SK-N-SH treated with all-trans-retinoic acid at 6 μM for 48 hours (cell line): ENCODE results near the gene KSR2.

Source experiments
- CSRNP3 ChIP-seq: fragments of 250-450 bp; sonication (Bioruptor Pico); IDR thresholded peaks from 2 replicates; pipeline ENCODE4 v1.5.1; 2021; ENCODE audit warnings: mild to moderate bottlenecking, moderate library complexity
- ESRRG ChIP-seq: fragments of 250-450 bp; sonication (Bioruptor Pico); IDR thresholded peaks from 2 replicates; pipeline ENCODE4 v1.6.1; 2021; ENCODE audit warnings: mild to moderate bottlenecking
- PPARA ChIP-seq: fragments of 250-450 bp; sonication (Bioruptor Pico); IDR thresholded peaks from 2 replicates; pipeline ENCODE4 v1.5.0; 2020; ENCODE audit warnings: mild to moderate bottlenecking, borderline replicate concordance
- RARB ChIP-seq: fragments of 250-450 bp; sonication (Bioruptor Pico); IDR thresholded peaks from 2 replicates; pipeline ENCODE4 v1.8.0; 2021; ENCODE audit warnings: mild to moderate bottlenecking, moderate library complexity
- ZFP30 ChIP-seq: fragments of 450-650 bp; formaldehyde crosslinking; IDR thresholded peaks from 2 replicates; pipeline ENCODE4 v1.5.0; 2022; ENCODE audit warnings: mild to moderate bottlenecking, moderate library complexity
- ZNF8 ChIP-seq: fragments of 450-650 bp; formaldehyde crosslinking; IDR thresholded peaks from 2 replicates; pipeline ENCODE4 v1.5.0; 2020; ENCODE audit warnings: mild to moderate bottlenecking, moderate library complexity
- TF ChIP-seq, protein P1 (sequence below): fragments of 250-450 bp; sonication (Bioruptor Pico); IDR thresholded peaks from 2 replicates; pipeline ENCODE4 v1.5.0; 2020; ENCODE audit warnings: mild to moderate bottlenecking, moderate library complexity

DNA sequence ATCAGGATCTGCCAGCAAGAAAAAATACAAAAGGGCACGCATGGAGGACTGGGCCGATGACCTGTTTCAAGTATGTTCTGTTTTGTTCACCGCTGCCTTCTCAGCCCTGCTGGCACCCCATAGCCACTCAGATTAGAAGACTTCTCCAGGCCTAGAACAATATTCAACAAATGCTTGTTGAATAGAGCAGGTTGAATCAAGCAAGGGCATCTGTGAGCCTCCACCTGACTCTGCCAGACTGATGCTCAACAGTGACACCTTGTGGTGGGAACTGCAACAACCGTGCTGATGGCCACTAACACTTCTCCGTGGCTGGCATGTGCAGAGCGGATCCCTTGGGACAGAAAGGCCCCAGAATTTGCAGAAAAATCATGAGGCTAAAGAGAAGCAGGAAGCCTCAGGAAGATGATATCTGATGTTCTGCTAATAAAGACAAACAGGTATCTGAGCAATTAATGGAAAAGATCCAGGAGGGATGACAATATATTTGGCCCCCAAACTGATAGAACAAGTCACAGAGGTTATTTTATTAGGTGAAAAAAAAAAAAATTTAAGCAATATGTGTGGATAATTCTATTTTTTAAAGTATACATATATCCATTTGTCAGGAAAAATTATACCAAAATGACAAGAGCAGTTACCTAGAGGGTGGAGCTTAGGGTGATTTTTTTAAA lies 114.3 kb downstream of the KSR2 start:
- TF ChIP-seq, protein P1, sequence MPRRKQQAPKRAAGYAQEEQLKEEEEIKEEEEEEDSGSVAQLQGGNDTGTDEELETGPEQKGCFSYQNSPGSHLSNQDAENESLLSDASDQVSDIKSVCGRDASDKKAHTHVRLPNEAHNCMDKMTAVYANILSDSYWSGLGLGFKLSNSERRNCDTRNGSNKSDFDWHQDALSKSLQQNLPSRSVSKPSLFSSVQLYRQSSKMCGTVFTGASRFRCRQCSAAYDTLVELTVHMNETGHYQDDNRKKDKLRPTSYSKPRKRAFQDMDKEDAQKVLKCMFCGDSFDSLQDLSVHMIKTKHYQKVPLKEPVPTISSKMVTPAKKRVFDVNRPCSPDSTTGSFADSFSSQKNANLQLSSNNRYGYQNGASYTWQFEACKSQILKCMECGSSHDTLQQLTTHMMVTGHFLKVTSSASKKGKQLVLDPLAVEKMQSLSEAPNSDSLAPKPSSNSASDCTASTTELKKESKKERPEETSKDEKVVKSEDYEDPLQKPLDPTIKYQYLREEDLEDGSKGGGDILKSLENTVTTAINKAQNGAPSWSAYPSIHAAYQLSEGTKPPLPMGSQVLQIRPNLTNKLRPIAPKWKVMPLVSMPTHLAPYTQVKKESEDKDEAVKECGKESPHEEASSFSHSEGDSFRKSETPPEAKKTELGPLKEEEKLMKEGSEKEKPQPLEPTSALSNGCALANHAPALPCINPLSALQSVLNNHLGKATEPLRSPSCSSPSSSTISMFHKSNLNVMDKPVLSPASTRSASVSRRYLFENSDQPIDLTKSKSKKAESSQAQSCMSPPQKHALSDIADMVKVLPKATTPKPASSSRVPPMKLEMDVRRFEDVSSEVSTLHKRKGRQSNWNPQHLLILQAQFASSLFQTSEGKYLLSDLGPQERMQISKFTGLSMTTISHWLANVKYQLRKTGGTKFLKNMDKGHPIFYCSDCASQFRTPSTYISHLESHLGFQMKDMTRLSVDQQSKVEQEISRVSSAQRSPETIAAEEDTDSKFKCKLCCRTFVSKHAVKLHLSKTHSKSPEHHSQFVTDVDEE (CRISPR knock-in tag), result no peak
- TF ChIP-seq CSRNP3 (CRISPR knock-in tag) (no peak), ZNF8 (CRISPR knock-in tag) (no peak), ESRRG (CRISPR knock-in tag) (no peak), ZFP30 (no peak), PPARA (CRISPR knock-in tag) (no peak), RARB (CRISPR knock-in tag) (no peak)
